Measurements from ENCODE around the gene DYSF. TPM values are rescaled to one million over a fixed set of nuclear protein-coding genes. Genes with fewer than 3 reads are reported as not detected.

The DYSF gene
- total RNA-seq, 2 experiments from 2014 or later = not detected

DNA sequence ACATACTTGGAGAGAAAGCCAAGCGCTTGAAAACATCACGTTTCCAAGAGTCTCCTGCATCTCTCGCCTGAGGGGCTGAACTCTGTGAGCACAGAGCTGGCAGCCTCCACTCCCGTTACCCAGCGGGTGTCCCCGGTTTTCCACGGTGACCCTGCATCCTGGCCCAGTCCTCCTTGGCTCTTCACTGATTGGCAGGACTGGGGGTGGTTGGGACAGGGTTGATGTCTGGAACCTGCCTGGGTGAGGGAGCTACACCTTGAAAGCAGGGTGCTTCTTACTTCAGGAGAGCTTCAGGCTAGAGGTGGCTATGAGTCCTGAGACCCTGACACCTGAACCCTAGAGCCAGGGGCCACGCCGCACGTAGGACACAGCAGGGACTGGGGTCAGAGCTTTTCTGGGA is 234.1 kb downstream of the DYSF start:
- no TSS peak for BruUV-seq (replicated peaks)
- POLR2A ChIA-PET = interaction anchor here (0.9 kb wide), 1 partner anchor 10 kb away, joined by 3 read pairs; no protein-coding TSS in a partner anchor
- H3K9me2 ChIP-seq (ENCODE audit: insufficient read depth, low read length) = no peaks in the 10 kb centered on the region

DNA sequence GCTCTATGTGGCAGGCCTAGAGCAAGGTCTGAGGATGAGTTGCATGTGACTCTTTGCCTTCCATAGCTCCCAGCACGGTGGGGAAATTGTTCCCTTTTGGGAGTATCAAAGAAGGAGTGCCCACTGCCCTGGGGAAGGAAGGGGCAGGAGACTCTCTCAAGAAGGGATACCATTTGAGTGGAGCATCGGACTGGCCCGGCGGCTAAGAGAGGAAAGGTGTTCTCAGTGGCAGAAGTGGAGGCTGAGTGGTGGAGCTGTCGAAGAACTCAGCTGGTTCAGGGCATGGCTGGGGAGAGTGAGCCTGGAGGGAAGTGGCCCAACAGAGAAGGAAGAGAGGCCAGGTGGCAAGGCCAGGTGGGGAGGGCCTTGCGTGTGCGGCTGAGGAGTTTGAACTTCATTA is 235.2 kb downstream of the DYSF start:
- TF ChIP-seq, protein P1, sequence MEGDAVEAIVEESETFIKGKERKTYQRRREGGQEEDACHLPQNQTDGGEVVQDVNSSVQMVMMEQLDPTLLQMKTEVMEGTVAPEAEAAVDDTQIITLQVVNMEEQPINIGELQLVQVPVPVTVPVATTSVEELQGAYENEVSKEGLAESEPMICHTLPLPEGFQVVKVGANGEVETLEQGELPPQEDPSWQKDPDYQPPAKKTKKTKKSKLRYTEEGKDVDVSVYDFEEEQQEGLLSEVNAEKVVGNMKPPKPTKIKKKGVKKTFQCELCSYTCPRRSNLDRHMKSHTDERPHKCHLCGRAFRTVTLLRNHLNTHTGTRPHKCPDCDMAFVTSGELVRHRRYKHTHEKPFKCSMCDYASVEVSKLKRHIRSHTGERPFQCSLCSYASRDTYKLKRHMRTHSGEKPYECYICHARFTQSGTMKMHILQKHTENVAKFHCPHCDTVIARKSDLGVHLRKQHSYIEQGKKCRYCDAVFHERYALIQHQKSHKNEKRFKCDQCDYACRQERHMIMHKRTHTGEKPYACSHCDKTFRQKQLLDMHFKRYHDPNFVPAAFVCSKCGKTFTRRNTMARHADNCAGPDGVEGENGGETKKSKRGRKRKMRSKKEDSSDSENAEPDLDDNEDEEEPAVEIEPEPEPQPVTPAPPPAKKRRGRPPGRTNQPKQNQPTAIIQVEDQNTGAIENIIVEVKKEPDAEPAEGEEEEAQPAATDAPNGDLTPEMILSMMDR (conservative IDR thresholded peaks at IDR 0.05; ENCODE audit: low read length) = no peak
- no peak for TF ChIP-seq EZH2phosphoT487 (IDR thresholded peaks at IDR 0.05; ENCODE audit: borderline replicate concordance, low read depth, low read length)
- Histone ChIP-seq H3K9me3 (ENCODE audit: low read length) (no peaks in the 10 kb centered on the region), H4K20me1 (ENCODE audit: insufficient read depth, low read length) (no peaks in the 10 kb centered on the region), H3K36me3 (ENCODE audit: insufficient read depth, low read length) (no peaks in the 10 kb centered on the region), H3K4me3 (ENCODE audit: low read depth, low read length, poor library complexity, severe bottlenecking) (no peak overlapping the region), H3K4me2 (ENCODE audit: low read length) (no peak overlapping the region), H2AFZ (ENCODE audit: low read length) (no peak overlapping the region), H3K4me1 (ENCODE audit: insufficient read depth, low read length, poor library complexity, severe bottlenecking) (no peaks in the 10 kb centered on the region), H3K79me2 (ENCODE audit: insufficient read depth, low read depth, low read length) (no peaks in the 10 kb centered on the region), H3K27ac (ENCODE audit: low read depth, low read length, poor library complexity, severe bottlenecking) (no peak overlapping the region), H3K9me2 (ENCODE audit: insufficient read depth, low read length) (no peaks in the 10 kb centered on the region)
- DNase-seq (ENCODE audit: low spot score) = no peak
- ChIA-PET POLR2A (no interaction called here), CTCF (ENCODE audit: unreplicated experiment) (no interaction called here)
- intact Hi-C loops (cut with micrococcal nuclease; ENCODE audit: unreplicated experiment) = no loop called here
- BruUV-seq (replicated peaks) = no TSS peak

More for the DNA sequence above, 234.1 kb downstream of the DYSF start:
- intact Hi-C loops (cut with micrococcal nuclease; ENCODE audit: unreplicated experiment) = no loop called here
- H3K9me3 ChIP-seq (ENCODE audit: low read length) = no peaks in the 10 kb centered on the region
- no peaks in the 10 kb centered on the region for H4K20me1 ChIP-seq (ENCODE audit: insufficient read depth, low read length)
- H3K4me3 ChIP-seq (ENCODE audit: low read depth, low read length, poor library complexity, severe bottlenecking) = no peak overlapping the region
- CTCF ChIA-PET (ENCODE audit: unreplicated experiment) = no interaction called here
- H3K79me2 ChIP-seq (ENCODE audit: insufficient read depth, low read depth, low read length) = no peaks in the 10 kb centered on the region
- H3K27ac ChIP-seq (ENCODE audit: low read depth, low read length, poor library complexity, severe bottlenecking) = no peak overlapping the region
- H3K36me3 ChIP-seq (ENCODE audit: insufficient read depth, low read length) = no peaks in the 10 kb centered on the region
- no peak overlapping the region for H3K4me2 ChIP-seq (ENCODE audit: low read length)
- H2AFZ ChIP-seq (ENCODE audit: low read length) = no peak overlapping the region
- no peaks in the 10 kb centered on the region for H3K4me1 ChIP-seq (ENCODE audit: insufficient read depth, low read length, poor library complexity, severe bottlenecking)
- DNase-seq (ENCODE audit: low spot score) = no peak
- TF ChIP-seq, protein P1 (conservative IDR thresholded peaks at IDR 0.05; ENCODE audit: low read length) = no peak
- TF ChIP-seq EZH2phosphoT487 (IDR thresholded peaks at IDR 0.05; ENCODE audit: borderline replicate concordance, low read depth, low read length) = no peak

DNA sequence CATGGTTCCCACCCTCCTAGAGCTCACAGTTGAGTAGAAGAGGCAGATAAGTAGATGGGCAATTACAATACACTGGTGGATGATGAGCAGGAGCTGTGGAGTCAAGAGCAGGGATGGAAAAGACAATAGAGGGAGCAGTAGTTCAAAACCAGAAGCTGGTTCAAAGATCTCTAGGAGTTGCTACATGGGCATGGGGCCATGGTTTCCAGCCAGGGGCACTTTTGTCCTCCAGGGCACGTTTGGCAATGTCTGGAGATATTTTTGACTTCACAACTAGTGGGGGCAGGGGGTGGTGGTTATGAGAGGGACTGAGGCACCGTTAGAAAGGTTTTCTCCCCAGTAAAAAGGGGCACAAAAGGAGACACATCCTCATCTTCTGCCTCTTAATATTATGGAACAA is 236.0 kb downstream of the DYSF start:
- TF ChIP-seq, protein P1 (conservative IDR thresholded peaks at IDR 0.05; ENCODE audit: low read length) = no peak
- no peak for TF ChIP-seq EZH2phosphoT487 (IDR thresholded peaks at IDR 0.05; ENCODE audit: borderline replicate concordance, low read depth, low read length)
- no peak for DNase-seq (ENCODE audit: low spot score)
- Histone ChIP-seq H3K27ac (ENCODE audit: low read depth, low read length, poor library complexity, severe bottlenecking) (no peak overlapping the region), H3K79me2 (ENCODE audit: insufficient read depth, low read depth, low read length) (no peaks in the 10 kb centered on the region), H4K20me1 (ENCODE audit: insufficient read depth, low read length) (no peaks in the 10 kb centered on the region), H3K4me2 (ENCODE audit: low read length) (no peak overlapping the region), H3K36me3 (ENCODE audit: insufficient read depth, low read length) (no peaks in the 10 kb centered on the region), H3K4me1 (ENCODE audit: insufficient read depth, low read length, poor library complexity, severe bottlenecking) (no peaks in the 10 kb centered on the region), H2AFZ (ENCODE audit: low read length) (no peak overlapping the region), H3K4me3 (ENCODE audit: low read depth, low read length, poor library complexity, severe bottlenecking) (no peak overlapping the region), H3K9me2 (ENCODE audit: insufficient read depth, low read length) (no peaks in the 10 kb centered on the region), H3K9me3 (ENCODE audit: low read length) (no peaks in the 10 kb centered on the region)
- intact Hi-C loops (cut with micrococcal nuclease; ENCODE audit: unreplicated experiment) = no loop called here
- ChIA-PET CTCF (ENCODE audit: unreplicated experiment) (no interaction called here), POLR2A (interaction anchor here (0.6 kb wide), 1 partner anchor 168 kb away, joined by 4 read pairs; no protein-coding TSS in a partner anchor)
- no TSS peak for BruUV-seq (replicated peaks)
